ENCODE measurements around the gene PLOD2. TPM values are rescaled to one million over a fixed set of nuclear protein-coding genes. Genes with fewer than 3 reads are reported as not detected.

The PLOD2 gene
- total RNA-seq, 1 experiment from 2014 or later: 36.6 TPM

DNA sequence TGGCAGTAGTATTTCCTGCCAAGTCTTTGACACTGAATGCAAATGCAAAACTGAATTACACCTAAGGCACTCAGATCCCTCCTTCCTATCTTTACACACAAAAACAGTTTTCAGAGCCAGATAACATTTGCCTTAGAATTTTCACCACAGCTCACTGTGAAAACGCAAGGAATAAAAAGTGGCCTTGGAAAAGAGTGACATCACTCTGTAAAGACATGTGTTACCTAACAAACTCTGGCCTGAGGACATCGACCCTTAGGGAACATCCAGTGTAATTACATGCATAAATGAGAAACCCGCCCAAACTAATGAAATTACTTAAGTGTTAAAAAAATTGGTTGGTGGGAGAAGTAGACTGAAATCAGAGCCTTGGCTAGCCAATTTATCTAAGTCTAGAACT, 88.9 kb downstream of the PLOD2 start:
- H3K4me1 Mint-ChIP-seq: peaks cover 19% of the 10 kb centered on the region
- ChIA-PET CTCF (interaction anchor here (1.0 kb wide), 1 partner anchor 255 kb away, joined by 3 read pairs; no protein-coding TSS in a partner anchor), POLR2A (no interaction called here)
- peak overlapping the region; percentile 38 for H3K27ac Mint-ChIP-seq
- H3K36me3 Mint-ChIP-seq: peaks cover 18% of the 10 kb centered on the region
- no peak overlapping the region for H3K4me3 Mint-ChIP-seq
- no peaks in the 10 kb centered on the region for H3K27me3 Mint-ChIP-seq (ENCODE audit: low read depth)
- TF ChIP-seq FOXK1 (CRISPR knock-in tag; IDR thresholded peaks at IDR 0.05): no peak
- TF ChIP-seq HMGA2 (CRISPR knock-in tag; IDR thresholded peaks at IDR 0.05): no peak
- TF ChIP-seq MXD4 (CRISPR knock-in tag; IDR thresholded peaks at IDR 0.05; ENCODE audit: borderline replicate concordance): no peak
- TF ChIP-seq NFYB (CRISPR knock-in tag; conservative IDR thresholded peaks at IDR 0.05; ENCODE audit: low read depth): no peak
- TF ChIP-seq SOX15 (CRISPR knock-in tag; IDR thresholded peaks at IDR 0.05): no peak
- no peak for TF ChIP-seq EMX1 (CRISPR knock-in tag; IDR thresholded peaks at IDR 0.05)
- TF ChIP-seq IRF1 (CRISPR knock-in tag; IDR thresholded peaks at IDR 0.05): no peak
- no peak for TF ChIP-seq ZNF317 (CRISPR knock-in tag; IDR thresholded peaks at IDR 0.05; ENCODE audit: borderline replicate concordance, low read depth)
- no peak for TF ChIP-seq ESRRA (CRISPR knock-in tag; IDR thresholded peaks at IDR 0.05; ENCODE audit: borderline replicate concordance)
- TF ChIP-seq RORB (CRISPR knock-in tag; IDR thresholded peaks at IDR 0.05): no peak
- TF ChIP-seq, protein P1, sequence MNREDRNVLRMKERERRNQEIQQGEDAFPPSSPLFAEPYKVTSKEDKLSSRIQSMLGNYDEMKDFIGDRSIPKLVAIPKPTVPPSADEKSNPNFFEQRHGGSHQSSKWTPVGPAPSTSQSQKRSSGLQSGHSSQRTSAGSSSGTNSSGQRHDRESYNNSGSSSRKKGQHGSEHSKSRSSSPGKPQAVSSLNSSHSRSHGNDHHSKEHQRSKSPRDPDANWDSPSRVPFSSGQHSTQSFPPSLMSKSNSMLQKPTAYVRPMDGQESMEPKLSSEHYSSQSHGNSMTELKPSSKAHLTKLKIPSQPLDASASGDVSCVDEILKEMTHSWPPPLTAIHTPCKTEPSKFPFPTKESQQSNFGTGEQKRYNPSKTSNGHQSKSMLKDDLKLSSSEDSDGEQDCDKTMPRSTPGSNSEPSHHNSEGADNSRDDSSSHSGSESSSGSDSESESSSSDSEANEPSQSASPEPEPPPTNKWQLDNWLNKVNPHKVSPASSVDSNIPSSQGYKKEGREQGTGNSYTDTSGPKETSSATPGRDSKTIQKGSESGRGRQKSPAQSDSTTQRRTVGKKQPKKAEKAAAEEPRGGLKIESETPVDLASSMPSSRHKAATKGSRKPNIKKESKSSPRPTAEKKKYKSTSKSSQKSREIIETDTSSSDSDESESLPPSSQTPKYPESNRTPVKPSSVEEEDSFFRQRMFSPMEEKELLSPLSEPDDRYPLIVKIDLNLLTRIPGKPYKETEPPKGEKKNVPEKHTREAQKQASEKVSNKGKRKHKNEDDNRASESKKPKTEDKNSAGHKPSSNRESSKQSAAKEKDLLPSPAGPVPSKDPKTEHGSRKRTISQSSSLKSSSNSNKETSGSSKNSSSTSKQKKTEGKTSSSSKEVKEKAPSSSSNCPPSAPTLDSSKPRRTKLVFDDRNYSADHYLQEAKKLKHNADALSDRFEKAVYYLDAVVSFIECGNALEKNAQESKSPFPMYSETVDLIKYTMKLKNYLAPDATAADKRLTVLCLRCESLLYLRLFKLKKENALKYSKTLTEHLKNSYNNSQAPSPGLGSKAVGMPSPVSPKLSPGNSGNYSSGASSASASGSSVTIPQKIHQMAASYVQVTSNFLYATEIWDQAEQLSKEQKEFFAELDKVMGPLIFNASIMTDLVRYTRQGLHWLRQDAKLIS (CRISPR knock-in tag; IDR thresholded peaks at IDR 0.05; ENCODE audit: borderline replicate concordance): no peak
- TF ChIP-seq PREB (CRISPR knock-in tag; IDR thresholded peaks at IDR 0.05; ENCODE audit: borderline replicate concordance): no peak
- no peak for TF ChIP-seq ATF1 (CRISPR knock-in tag; IDR thresholded peaks at IDR 0.05)
- TF ChIP-seq FOXP1 (CRISPR knock-in tag; IDR thresholded peaks at IDR 0.05; ENCODE audit: borderline replicate concordance): no peak
- H3K9me3 Mint-ChIP-seq: peaks cover 7% of the 10 kb centered on the region
- no peak for DNase-seq (ENCODE audit: low spot score)
- ATAC-seq: no peak

DNA sequence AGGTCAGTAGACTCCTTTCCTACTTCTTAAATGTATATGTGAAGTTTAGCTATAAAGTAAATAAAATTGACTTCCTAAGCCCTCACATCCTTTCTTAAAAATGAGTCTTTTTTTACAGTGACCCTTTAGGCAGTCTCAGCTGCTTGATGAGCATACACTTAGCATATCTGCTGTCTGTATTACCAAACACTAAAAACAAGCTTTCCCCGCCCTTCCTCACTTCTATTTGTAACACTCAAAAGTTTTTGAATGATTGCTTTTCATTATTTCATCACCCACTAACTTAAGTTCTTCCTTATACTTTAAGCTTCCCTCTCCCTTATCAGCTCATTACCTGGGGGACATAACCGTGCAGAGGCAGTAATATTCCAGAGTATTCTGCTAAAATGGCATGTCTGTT, 89.4 kb downstream of the PLOD2 start:
- Mint-ChIP-seq H3K9me3 (peaks cover 7% of the 10 kb centered on the region), H3K36me3 (peaks cover 17% of the 10 kb centered on the region), H3K4me3 (no peak overlapping the region), H3K27me3 (ENCODE audit: low read depth) (no peaks in the 10 kb centered on the region), H3K4me1 (peaks cover 19% of the 10 kb centered on the region), H3K27ac (peak overlapping the region; percentile 38)
- ChIA-PET CTCF (interaction anchor here (1.0 kb wide), 1 partner anchor 255 kb away, joined by 3 read pairs; no protein-coding TSS in a partner anchor), POLR2A (no interaction called here)
- no peak for ATAC-seq
- DNase-seq (ENCODE audit: low spot score): no peak
- TF ChIP-seq, protein P2, sequence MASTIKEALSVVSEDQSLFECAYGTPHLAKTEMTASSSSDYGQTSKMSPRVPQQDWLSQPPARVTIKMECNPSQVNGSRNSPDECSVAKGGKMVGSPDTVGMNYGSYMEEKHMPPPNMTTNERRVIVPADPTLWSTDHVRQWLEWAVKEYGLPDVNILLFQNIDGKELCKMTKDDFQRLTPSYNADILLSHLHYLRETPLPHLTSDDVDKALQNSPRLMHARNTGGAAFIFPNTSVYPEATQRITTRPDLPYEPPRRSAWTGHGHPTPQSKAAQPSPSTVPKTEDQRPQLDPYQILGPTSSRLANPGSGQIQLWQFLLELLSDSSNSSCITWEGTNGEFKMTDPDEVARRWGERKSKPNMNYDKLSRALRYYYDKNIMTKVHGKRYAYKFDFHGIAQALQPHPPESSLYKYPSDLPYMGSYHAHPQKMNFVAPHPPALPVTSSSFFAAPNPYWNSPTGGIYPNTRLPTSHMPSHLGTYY (CRISPR knock-in tag; IDR thresholded peaks at IDR 0.05): no peak
- TF ChIP-seq ZNF232 (CRISPR knock-in tag; IDR thresholded peaks at IDR 0.05): no peak
- no peak for TF ChIP-seq ATF6 (CRISPR knock-in tag; IDR thresholded peaks at IDR 0.05)
- no peak for TF ChIP-seq ZNF396 (CRISPR knock-in tag; IDR thresholded peaks at IDR 0.05; ENCODE audit: borderline replicate concordance)
- no peak for TF ChIP-seq CBFB (CRISPR knock-in tag; IDR thresholded peaks at IDR 0.05; ENCODE audit: low read depth)
- no peak for TF ChIP-seq EMX1 (CRISPR knock-in tag; IDR thresholded peaks at IDR 0.05)
- TF ChIP-seq, protein P3, sequence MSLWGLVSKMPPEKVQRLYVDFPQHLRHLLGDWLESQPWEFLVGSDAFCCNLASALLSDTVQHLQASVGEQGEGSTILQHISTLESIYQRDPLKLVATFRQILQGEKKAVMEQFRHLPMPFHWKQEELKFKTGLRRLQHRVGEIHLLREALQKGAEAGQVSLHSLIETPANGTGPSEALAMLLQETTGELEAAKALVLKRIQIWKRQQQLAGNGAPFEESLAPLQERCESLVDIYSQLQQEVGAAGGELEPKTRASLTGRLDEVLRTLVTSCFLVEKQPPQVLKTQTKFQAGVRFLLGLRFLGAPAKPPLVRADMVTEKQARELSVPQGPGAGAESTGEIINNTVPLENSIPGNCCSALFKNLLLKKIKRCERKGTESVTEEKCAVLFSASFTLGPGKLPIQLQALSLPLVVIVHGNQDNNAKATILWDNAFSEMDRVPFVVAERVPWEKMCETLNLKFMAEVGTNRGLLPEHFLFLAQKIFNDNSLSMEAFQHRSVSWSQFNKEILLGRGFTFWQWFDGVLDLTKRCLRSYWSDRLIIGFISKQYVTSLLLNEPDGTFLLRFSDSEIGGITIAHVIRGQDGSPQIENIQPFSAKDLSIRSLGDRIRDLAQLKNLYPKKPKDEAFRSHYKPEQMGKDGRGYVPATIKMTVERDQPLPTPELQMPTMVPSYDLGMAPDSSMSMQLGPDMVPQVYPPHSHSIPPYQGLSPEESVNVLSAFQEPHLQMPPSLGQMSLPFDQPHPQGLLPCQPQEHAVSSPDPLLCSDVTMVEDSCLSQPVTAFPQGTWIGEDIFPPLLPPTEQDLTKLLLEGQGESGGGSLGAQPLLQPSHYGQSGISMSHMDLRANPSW (CRISPR knock-in tag; conservative IDR thresholded peaks at IDR 0.05; ENCODE audit: low read depth): no peak
- TF ChIP-seq JUN (CRISPR knock-in tag; IDR thresholded peaks at IDR 0.05): no peak
- no peak for TF ChIP-seq TEAD4 (CRISPR knock-in tag; IDR thresholded peaks at IDR 0.05)
- TF ChIP-seq JAZF1 (CRISPR knock-in tag; IDR thresholded peaks at IDR 0.05): no peak
- TF ChIP-seq ZNF671 (CRISPR knock-in tag; IDR thresholded peaks at IDR 0.05): no peak
